CD4-positive, alpha-beta T cell treated with Interferon alpha-2 for 1 hour (primary cell): ENCODE measurements around the gene C6orf120.

Source experiments
- DNase-seq, 2 donors: peaks; one replicate each; pipeline ENCODE4 v3.0.0-alpha.2; 2020 to 2022

Gene C6orf120

DNA sequence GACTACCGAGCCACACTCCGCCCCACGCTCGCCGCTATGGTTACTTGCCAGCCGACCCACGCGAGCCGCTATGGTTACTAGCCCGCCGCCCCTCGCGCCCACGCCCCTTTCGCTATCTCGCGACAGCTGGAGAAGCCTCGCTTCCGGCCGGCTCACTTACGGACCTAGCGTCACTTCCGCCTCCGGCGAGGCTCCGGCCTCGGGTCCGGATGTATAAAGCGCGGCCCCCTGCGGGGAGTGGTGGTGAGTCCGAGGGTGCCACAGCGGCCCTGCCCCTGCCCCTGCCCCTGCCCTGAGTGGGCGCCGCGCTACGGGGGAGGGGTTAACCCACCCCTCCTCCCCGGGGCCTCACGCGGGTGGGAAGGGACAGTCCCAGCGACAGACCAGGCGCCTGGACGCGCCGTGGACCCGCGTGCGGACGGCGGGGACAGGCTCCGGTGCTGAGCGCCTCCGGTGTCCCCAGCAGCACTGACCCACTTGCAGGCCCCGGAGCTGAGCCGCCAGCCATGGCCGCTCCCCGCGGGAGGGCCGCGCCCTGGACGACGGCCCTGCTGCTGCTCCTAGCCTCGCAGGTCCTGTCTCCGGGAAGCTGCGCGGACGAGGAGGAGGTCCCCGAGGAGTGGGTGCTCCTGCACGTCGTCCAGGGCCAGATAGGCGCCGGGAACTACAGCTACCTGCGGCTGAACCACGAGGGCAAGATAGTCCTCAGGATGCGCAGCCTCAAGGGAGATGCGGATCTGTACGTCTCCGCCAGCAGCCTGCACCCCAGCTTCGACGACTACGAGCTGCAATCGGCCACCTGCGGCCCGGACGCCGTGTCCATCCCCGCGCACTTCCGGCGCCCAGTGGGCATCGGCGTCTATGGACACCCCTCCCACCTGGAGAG, at the start of gene C6orf120, which contains the start of gene WDR27:
TSS of gene C6orf120 (plus strand) at position 173 of the 886 bp plus-strand sequence. CDS start at position 507, 334 bp downstream.
TSS of gene WDR27 (minus strand) at position 76 of the 886 bp plus-strand sequence. CDS start 13,024 bp downstream, outside the sequence.
- peak; percentile 97 for DNase-seq

DNA sequence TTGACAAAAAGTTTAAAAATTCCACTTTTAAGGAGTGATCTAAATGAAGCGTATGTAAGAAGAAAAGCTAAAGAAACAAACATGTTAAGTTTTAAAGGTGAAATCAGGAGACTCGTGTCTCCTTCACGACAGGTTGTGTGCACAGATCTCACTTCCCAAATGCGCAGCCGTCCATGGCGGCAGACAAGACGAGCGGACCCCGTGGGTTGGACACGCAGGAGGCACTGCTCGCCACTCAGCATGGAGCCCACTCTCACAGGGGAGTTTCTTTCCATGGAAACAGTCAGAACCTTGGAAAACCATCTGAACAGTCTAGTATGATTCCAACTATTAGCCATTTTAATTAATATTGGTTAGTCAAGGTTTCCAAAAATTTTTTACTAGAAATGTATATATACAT, 49.0 kb upstream of the C6orf120 start:
- DNase-seq = no peak

DNA sequence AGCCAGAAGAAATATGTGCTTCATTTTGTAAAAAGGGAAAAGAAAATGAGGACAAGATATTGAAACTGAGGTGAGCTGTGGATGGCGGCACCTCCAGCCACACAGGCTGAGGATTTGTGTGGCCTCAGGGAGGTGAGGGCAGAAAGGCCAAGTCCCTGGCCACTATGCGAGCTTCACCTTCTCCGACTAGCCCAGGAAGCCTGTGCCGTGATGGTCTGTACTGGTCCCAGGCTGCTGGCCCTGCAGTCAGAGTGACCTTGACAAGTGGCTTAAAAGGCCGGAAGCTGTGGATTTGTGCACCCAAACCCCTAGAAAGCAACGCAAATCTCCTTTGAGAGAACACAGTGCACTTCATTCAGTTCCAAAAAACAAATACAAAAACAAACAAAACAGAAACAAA, 48.2 kb upstream of the C6orf120 start:
- DNase-seq = no peak

GRCh38 chr6:169654598-169655391, 47.1 kb upstream of the C6orf120 start:
- peak in 1 of 2 donors; percentile 72 for DNase-seq

DNA sequence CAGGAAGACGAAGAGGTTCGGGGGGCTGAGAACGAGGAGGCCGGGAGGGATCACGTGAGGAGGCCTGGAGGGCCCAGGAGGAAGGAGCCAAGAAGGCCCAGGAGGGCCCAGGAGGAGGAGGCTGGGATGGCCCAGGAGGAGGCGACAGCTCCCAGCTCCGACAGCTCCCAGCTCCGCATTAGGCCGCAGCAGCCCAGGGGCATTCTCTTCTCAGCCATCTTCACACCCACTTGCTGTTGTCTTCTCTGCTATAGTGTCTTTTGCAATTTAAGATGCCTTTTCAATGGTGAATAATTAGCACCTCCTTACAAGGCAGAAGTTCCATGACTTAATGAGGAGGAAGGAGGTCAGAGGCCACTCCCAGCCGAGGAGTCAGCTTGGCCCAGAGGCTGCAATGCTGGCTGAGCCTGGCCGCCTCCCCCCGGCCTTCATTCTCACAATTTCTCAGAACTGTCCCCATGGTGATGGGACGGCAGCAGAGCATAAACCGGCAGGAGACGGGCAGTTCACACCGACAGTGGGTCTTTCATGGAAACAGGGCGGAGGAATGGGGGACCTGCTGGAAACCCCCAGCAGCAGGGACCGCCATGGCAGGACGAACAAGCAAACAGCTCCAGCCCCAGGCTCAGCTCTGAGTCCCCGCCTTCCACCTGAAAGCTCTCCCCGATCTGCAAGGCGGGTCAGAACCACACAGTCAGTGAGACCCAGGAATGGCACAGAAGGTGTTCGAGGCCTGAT, 45.2 kb upstream of the C6orf120 start:
- no peak for DNase-seq

DNA sequence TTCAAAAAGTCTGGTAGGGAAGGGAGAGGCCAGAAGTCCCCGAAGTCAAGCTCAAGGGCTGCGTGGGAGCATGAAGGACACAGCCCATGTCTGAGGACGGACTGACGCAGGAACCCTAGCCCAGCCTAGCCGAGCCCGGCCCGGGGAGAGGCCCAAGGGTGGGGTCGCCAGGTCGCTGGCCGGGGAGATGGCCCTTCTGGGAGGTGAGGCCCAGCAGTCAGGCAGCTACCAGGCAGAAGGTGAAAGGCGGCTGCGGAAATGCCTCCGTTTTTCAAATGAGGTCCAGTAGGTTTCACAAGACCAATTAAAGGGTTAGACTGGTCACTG, 44.7 kb upstream of the C6orf120 start:
- DNase-seq = no peak

DNA sequence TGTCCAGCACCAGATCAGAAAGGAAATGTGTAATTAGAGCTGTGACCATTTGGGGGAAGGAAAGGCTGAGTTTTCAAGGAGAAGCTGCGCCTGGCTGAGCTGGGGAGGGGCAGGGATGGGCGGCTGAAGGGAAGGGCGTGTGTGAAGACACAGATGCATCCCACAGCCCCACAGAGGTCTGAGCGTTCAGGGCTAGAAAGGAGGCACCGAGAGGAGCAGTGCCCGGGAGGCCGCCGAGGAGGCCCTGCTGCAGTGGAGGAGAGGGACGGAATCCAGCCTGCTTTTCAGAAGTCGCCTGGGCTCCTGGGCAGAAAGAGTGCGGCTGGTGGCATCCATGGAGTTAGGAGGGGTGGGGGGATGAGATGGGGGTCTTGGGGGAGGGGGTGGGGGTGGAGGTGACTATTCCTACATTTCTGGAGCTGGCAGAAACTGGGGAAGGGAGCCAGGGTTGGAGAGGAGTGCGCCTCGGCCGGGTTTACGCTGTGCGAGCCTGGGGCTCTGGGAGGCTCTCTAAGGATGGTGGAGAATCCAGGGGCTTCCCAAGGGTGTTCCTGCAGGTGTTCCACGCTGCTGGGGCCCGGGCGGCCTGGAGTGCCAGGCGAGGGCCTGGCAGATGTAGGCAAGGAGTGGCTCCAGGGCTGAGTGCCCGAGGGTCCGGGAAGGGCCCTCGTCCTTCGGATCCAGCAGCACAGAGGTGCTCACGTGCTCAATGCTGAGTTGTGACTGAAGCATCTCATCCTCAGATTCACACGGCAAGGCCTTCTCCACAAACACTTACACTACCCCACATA, 41.9 kb upstream of the C6orf120 start:
- DNase-seq = no peak

- no peak for DNase-seq
Observed at GRCh38 chr6:169660751-169661390, 41.1 kb upstream of the C6orf120 start.

DNA sequence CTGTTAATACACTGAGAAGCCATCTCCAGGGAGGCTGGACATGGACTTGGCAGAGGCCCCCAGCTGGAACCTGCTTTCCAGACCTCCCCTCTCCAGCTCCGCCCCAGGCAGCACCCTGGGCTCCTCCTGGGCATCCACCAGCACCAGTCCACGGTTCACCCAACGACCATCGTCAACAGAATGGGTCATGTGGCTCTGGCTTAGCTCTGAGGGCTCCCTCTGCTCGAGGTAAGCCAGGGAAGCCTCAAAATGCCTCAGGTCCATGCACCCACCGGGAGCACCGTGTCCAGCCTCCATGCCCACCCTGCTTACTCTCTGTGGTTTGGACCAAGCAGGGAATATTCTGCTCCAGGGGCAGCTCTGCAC, 40.6 kb upstream of the C6orf120 start:
- no peak for DNase-seq

GRCh38 chr6:169663468-169663867, 38.5 kb upstream of the C6orf120 start:
- DNase-seq = no peak

DNA sequence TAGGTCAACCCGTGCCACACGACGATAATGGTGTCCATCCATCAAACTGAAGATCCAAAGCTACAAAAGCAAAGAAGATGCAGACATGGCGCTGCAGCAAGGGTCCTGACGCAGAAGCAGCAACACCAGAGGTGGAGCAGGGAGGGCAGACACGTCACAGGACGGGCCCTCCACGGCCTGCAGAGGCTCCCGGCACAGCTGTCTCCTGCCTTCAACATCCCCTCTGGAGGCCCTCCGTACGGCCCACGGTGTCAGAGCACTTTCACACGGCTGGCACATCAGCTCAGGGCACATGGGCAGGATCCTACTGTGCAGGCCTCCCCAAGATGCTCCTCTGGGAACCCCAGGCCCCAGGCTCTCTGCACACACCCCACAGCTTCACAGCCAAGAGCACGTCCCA, 37.7 kb upstream of the C6orf120 start:
- DNase-seq = no peak

- no peak for DNase-seq
Observed at GRCh38 chr6:169665289-169665688, 36.6 kb upstream of the C6orf120 start.

DNA sequence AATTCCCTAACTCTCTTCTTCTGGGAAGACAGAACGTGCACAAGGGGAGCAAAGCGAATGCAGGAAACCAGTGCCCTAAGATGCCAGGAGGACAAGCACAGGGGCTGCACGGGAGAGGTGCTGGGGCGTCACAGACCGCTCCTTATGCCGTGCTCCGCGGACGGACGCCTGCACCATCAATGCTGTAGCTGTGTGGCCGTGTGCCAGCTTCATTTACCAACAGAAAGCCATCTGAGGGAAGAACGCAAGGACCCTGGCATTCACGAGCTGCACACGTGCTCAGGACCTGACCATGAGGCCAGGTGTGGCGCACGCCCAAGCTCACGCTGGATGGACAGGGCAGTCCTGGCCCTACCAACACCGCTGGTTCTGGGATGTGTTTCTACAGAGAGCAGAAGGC, 35.5 kb upstream of the C6orf120 start:
- no peak for DNase-seq

- DNase-seq = no peak
Observed at GRCh38 chr6:169667716-169668115, 34.2 kb upstream of the C6orf120 start.

DNA sequence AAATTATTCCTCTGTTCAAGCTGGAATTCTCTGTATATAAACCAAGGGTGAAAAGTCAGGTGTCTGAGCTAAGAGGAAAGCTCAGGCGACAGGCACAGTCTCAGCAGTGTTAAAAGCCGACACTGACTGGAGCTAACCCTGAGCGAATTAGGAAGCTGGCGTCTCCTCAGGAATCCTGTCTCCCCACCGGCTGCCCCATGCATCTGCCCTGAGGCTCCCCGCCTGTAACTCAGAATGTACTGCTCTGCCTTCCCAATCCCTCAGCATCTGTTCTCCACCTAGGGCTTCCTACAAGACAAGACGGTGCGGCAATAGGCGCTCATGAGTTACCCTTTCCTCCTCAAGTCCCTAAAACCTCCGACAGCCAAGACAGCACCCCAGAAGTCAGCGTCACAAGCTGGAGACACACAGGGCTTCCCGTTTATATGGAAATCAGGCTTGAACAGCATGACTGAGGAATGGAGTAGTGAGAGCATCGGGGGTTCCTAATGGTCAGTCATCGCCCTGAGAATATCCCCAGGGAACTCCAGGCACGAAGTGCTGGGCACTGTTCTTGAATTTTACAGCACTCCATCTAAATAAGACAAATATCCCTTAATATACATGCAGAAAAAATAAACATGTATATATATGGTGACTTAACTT, 33.6 kb upstream of the C6orf120 start:
- DNase-seq = no peak

DNA sequence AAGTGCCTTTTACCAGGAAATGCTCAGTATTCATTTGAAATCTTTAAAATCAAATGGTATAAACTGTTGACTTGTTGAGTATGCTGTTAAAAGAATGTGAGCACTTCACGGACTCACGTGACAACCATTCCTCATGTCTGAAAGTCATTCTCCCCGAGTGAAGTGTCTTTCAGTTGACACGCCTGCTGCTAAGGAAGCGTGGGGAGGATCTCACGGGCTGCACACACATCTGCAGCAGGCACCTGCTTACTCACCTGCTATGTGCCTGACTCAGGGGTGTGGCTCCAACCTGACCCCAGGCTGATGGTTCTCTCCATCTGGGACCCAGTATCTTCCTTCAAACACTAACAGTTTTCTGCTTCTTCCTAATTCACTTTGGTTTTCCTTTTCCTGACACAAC, 32.8 kb upstream of the C6orf120 start:
- no peak for DNase-seq

GRCh38 chr6:169669889-169670288, 32.0 kb upstream of the C6orf120 start:
- peak in 1 of 2 donors; percentile 4 for DNase-seq

GRCh38 chr6:169671563-169671962, 30.4 kb upstream of the C6orf120 start:
- no peak for DNase-seq

- DNase-seq = no peak
Observed at GRCh38 chr6:169675011-169675410, 26.9 kb upstream of the C6orf120 start.

DNA sequence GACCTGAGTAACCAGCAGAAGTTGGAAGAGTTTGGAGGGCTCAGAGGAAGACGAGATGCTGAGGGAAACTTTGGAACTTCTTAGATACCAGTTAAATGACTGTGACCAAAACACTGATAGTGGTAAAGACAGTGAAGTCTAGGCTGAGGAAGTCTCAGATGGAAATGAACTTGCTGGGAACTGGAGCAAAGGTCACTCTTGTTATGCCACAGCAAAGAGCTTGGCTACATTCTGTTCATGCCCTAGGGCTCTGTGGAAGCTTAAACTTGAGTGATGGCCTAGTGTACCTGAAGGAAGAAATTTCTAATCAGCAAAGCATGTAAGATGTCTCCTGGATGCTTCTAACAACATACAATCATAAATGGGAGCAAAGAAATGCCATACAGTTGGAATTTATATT, 24.8 kb upstream of the C6orf120 start:
- no peak for DNase-seq

- DNase-seq = no peak
Observed at GRCh38 chr6:169678342-169678741, 23.6 kb upstream of the C6orf120 start.
